NK-92 treated with Interleukin-12 subunit alpha and Interleukin-12 subunit beta, amount 100 ng/mL, for 24 hours (cell line): ENCODE results near the gene SPAG17.

Source experiments
- DNase-seq: peaks from one replicate; lab custom pipeline; 2025; lab: John Stamatoyannopoulos, UW

The SPAG17 gene

DNA sequence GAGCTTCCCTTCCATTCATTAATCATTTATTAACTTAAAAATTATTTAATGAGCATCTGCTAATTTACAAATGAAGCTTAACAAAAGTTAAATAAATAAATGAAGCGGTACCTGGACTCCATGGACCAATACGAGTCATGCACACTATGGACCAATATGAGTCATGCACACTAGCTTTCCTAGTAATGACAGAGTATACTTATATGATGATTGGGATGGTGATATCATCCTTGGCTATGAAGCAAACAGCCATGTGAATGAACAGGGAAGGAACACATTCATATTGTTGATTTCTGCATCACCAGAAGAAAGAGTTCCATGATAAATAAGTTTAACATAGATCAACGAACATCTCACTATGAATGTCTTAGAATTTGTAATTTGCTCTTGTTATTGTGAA lies 109.9 kb downstream of the SPAG17 start:
- no peak for DNase-seq

DNA sequence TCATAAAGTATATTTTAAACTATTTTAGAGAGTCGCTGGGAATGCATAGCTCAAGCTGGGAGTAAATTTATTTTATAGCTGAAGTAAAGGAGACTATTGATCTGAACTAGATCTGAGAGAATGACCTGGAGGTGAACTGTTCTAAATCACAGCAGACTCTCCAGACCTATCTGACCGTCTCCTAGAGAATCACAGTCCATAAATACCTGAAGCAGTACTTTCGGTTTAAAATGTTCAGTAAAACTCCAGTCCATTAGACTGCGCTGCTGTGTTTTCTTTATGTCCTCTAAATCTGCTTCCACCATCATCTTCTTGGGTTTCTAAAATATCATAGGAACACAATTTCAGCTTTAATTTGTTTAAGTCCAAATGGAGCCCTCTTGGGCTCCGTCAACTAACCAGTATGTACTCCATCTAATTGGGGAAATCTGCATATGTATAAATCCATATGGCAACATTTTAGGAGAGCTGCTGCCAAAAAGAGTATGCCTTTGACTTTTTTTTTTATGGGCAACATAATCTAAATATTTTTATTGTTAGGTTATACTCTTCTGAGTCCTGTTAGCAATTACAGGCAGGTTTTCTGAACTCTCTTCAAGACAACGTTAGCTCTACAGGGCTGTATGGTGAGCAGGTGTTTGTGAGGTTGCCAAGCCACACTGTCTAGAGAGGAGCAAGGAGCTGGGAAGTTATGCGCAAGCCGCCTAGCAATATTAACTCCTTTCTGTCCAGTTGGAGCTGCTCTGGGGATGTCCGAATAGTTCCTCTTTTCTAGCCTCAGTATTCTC lies 111.2 kb downstream of the SPAG17 start:
- no peak for DNase-seq

GRCh38 chr1:118049981-118050380 lies 135.0 kb downstream of the SPAG17 start:
- DNase-seq = no peak

- DNase-seq = no peak
These were observed 137.3 kb downstream of the SPAG17 start for GRCh38 chr1:118047650-118048224.

DNA sequence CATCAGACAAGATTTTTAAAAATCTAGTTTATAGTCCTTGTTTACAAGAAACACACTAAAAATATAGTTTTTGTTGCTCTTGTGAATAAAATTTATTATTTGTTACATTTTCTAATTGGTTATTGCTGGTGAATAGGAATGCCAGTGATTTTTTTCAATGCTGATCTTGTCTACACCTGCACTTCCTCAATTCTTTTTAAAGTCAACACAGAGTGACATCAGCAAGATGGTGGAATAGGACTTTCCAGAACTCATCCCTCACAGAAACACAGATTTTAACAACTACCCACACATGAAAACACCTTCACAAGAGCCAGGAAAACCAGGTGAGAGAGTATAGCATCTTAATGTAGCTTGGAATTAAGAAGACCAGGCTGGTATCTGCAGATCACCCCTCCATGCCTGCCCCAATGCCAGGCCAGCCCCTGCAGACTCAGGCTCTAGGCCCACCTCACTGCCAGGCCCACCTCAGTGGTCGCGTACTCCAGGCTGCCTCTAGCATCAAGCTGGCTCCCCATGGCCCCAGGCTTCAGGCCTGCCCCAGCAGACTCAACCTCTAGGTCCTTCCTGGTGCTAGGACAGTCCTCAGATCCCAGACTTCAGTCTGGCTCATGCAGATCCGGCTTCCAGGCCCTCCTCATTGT lies 137.9 kb downstream of the SPAG17 start:
- DNase-seq = no peak

- no peak for DNase-seq
These were observed 141.4 kb downstream of the SPAG17 start for GRCh38 chr1:118043624-118044023.

- no peak for DNase-seq
These were observed 142.5 kb downstream of the SPAG17 start for GRCh38 chr1:118042501-118042900.

GRCh38 chr1:118039170-118039569 lies 145.9 kb downstream of the SPAG17 start:
- DNase-seq = no peak

DNA sequence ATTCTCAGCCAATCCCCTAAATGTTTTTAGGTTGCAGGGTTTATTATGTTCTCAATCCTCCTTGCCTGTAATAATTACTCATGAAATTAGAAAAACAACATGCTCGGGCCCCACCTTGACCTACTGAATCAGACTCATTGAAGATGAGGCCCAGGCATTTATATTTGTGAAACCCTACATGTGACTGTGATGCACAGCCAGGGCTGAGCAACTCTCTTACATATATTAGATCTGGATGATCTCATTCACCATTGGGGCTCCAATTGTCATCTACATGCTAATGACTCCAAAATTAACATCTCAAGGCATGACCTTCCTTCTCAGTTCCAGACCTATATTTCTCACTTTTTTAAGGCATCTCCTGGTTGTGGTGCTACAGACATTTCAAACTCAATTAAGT lies 152.1 kb downstream of the SPAG17 start:
- no peak for DNase-seq

GRCh38 chr1:118028267-118028666 lies 156.8 kb downstream of the SPAG17 start:
- DNase-seq = no peak

DNA sequence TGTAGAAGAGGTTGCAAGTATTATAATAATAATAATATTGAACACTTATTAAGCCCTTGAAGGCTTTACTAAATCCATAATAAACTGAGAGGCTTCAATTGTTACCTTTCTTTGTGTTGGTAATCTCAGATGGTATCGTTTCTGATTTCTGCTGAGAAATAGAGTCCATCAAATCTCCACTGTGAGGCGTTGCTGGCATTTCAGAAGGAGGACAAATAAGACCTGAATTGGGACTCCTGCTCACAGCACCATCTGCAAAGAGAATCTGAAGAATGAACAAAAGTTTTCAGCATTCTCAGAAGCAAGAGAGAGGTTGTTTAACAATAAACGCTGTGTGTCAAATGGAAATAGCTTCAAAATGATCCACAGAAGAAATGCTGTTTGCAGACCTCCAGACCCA lies 161.8 kb downstream of the SPAG17 start:
- no peak for DNase-seq

DNA sequence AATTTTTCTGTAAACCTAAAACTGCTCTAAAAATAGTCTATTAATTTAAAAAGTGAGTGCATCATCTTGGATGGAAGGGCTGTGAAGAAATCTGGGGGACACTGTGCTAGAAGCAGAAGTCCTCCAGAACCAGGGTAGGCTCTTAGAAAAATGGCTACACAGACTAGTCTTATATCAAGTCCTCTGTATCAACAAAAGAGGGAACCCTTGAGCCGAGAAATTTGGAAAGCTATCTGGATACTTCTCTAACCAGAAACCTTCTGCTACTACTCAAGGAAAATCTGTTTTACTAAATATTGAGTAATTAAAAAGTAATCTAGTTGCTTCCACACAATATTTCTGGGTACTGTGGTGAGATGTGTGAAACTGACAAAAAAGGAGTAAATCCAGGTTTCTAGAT lies 163.4 kb downstream of the SPAG17 start:
- DNase-seq = no peak

GRCh38 chr1:118018060-118018459 lies 167.0 kb downstream of the SPAG17 start:
- DNase-seq = no peak

DNA sequence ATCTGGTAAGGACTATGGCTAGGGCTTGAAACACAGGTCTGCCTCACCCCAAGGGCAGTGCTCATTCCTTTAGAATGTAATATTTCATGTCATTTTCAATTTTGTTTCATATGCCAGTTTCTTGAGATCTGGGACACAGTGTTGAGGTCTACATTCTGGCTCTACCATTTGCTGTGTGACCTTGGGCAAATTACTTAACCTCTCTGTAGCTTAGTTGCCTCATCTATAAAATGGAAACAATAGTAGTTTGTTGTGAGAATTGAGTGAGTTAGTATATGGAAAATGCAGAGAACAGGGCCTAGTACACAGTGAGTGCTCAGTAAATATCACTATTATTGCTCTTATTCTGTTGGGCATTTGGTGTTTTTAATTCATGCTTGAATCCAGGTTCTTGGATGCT lies 171.1 kb downstream of the SPAG17 start:
- no peak for DNase-seq

- DNase-seq = no peak
These were observed 171.7 kb downstream of the SPAG17 start for GRCh38 chr1:118013336-118013735.

DNA sequence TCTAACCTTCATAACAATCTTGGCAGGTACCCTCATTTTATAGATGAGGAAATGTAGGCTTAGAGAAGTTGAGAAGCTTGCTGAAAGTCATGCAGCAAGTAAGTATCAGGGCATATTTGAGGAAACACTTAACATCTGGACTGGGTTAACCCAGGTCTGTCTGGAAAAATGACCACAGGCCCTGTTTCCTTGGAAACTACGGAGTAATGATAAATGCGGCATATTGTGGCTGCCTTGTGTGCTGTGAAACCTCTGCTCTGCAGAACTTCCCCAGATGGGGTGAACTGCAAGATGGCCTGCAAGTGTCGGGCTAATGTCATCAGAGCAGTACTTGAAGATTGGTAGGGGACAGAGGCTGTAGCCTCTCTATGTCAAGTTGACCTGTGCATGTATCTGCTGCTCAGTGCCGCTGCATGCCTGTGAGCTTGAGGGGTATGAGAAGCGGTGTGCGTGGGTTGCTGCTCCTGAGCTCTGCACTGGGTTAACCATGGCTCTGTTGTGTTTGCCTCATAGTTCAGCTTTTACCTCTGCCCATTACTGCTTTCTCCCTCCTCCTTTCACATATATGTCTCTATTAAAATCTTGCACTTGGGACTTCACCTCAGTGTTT lies 172.4 kb downstream of the SPAG17 start:
- no peak for DNase-seq

GRCh38 chr1:118008011-118008410 lies 177.0 kb downstream of the SPAG17 start:
- DNase-seq = no peak

- DNase-seq = no peak
These were observed 177.6 kb downstream of the SPAG17 start for GRCh38 chr1:118007391-118007790.

DNA sequence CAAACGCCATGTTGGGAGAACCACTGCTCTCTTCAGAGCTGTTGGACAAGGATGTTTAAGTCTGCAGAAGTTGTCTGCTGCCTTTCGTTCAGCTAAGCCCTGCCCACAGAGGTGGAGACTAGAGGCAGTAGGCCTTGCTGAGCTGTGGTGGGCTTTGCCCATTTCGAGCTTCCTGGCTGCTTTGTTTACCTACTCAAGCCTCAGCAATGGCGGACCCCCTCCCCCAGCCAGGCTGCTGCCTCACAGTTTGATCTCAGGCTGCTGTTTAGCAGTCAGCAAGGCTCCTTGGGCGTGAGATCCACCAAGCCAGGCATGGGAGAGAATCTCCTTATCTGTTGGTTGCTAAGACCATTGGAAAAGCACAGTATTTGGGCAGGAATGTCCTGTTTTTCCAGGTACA lies 180.7 kb downstream of the SPAG17 start:
- DNase-seq = no peak

DNA sequence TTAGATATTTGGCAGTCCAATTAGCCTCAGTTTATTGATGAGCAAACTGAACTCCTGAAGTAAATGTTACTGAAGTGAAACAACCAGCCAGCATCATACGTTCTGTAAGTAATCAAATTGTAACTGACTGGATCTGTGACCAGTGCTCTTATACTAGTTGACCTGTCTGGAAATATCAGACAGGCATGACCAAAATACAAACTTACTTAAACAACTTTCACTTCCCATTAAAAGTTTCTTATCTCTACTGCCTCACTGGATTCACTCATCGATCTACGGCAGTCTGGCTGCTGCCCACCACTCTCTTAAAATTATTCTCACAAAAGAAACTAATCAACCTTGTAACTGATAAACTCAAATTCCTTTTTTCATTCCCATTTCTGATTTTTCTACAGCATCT lies 199.1 kb downstream of the SPAG17 start:
- no peak for DNase-seq

GRCh38 chr1:117985239-117985638 lies 199.8 kb downstream of the SPAG17 start:
- no peak for DNase-seq

- no peak for DNase-seq
These were observed 203.4 kb downstream of the SPAG17 start for GRCh38 chr1:117981455-117982192.
